A549 (cell line): Measurements from ENCODE around the gene INSL3. TPM values are rescaled to one million over a fixed set of nuclear protein-coding genes. Genes with fewer than 3 reads are reported as not detected.
"Not testable (repeated sequence)": the region's sequence is repeated elsewhere in the genome, so short reads cannot be mapped to it uniquely, and the experiment has no call there.

Source experiments
- ATAC-seq, 2 experiments: fragments of 200-7000 bp in 1 of 2; fragments of >200 bp in 1 of 2; cut with Nextera tagmentation in 1 of 2; cut with Tn5 transposase in 1 of 2; 3 replicates each; pipeline versions ENCODE4 v1.8.0 to v1.9.1; 2018 to 2020; ENCODE audit warnings: mild to moderate bottlenecking in 1 of 2, moderate library complexity in 1 of 2
- CTCF ChIA-PET: fragments of 300-600 bp; sonication (Branson Sonifier 250); formaldehyde crosslinking; extraction: SDS; loops from one replicate; lab custom pipeline; 2021; ENCODE audit warnings: antibody characterized with exemption, inconsistent platforms; lab: Yijun Ruan, JAX
- POLR2A ChIA-PET: fragments of 350-600 bp; formaldehyde crosslinking; extraction: SDS; loops from one replicate; lab custom pipeline; 2021; ENCODE audit warnings: antibody characterized with exemption, inconsistent platforms; lab: Yijun Ruan, JAX
- DNase-seq, 2 experiments: peaks; one replicate each; pipeline versions ENCODE4 v3.0.0 to v3.0.0-alpha.2; 2011 to 2016; ENCODE audit warnings: low read depth in 1 of 2, low spot score in 1 of 2
- FAIRE-seq: peaks from 2 replicates; lab custom pipeline; 2011; peaks lifted over from hg19 to GRCh38; lab: Jason Lieb, UNC
- H3K27ac ChIP-seq, 2 experiments: fragments of >200 bp; sonication (Bioruptor Twin); formaldehyde crosslinking; 3 replicates each; pipeline ENCODE4 v1.5.1; 2016 to 2017
- H3K4me1 ChIP-seq: fragments of >200 bp; sonication (Bioruptor Twin); formaldehyde crosslinking; 3 replicates; pipeline ENCODE4 v1.6.1; 2016
- H3K4me2 ChIP-seq: fragments of >200 bp; sonication (Bioruptor Twin); formaldehyde crosslinking; 3 replicates; pipeline ENCODE4 v1.6.1; 2016
- H3K4me3 ChIP-seq: fragments of >200 bp; sonication (Bioruptor Twin); formaldehyde crosslinking; 3 replicates; pipeline ENCODE4 v1.5.1; 2016
- H3K9me3 ChIP-seq: fragments of >200 bp; sonication (Bioruptor Twin); formaldehyde crosslinking; 3 replicates; pipeline ENCODE4 v1.6.1; 2016
- ATOH8 ChIP-seq: fragments of 250-450 bp; sonication (Bioruptor Pico); IDR thresholded peaks from 2 replicates; pipeline ENCODE4 v1.5.0; 2020; ENCODE audit warnings: low read depth, mild to moderate bottlenecking, moderate library complexity
- CEBPB ChIP-seq, 2 experiments: fragments of >200 bp in 1 of 2; sonication (Bioruptor Twin) in 1 of 2; formaldehyde crosslinking in 1 of 2; IDR thresholded peaks; 2 replicates each; pipeline ENCODE4 v1.6.1; 2012 to 2016
- CHD2 ChIP-seq: fragments of 150-350 bp; IDR thresholded peaks from 2 replicates; pipeline ENCODE4 v1.6.1; 2014; ENCODE audit warnings: low read length; ENCODE audit not compliant: partially characterized antibody
- EHF ChIP-seq: fragments of 250-450 bp; sonication (Bioruptor Pico); IDR thresholded peaks from 2 replicates; pipeline ENCODE4 v1.5.0; 2020; ENCODE audit warnings: mild to moderate bottlenecking
- ELK1 ChIP-seq: fragments of 150-350 bp; IDR thresholded peaks from 2 replicates; pipeline ENCODE4 v1.6.1; 2014; ENCODE audit warnings: low read depth, mild to moderate bottlenecking, low read length
- FOSB ChIP-seq: fragments of 250-450 bp; sonication (Bioruptor Pico); IDR thresholded peaks from 2 replicates; pipeline ENCODE4 v1.5.0; 2020; ENCODE audit warnings: mild to moderate bottlenecking, moderate library complexity
- FOSL2 ChIP-seq, 2 experiments: fragments of 450-650 bp in 1 of 2; fragments of >200 bp in 1 of 2; sonication (Bioruptor Twin) in 1 of 2; formaldehyde crosslinking; IDR thresholded peaks; 2 replicates each; pipeline versions ENCODE4 v1.5.0 to v1.6.1; 2016 to 2020; ENCODE audit warnings: mild to moderate bottlenecking in 1 of 2, moderate library complexity in 1 of 2
- HES2 ChIP-seq: fragments of >200 bp; sonication (Bioruptor Twin); formaldehyde crosslinking; IDR thresholded peaks from 2 replicates; pipeline ENCODE4 v1.6.1; 2016
- JUN ChIP-seq, 2 experiments: fragments of >200 bp; sonication (Bioruptor Twin); formaldehyde crosslinking; IDR thresholded peaks; 2 replicates in 1 of 2; 3 replicates in 1 of 2; pipeline ENCODE4 v1.6.1; 2016 to 2017
- KDM1A ChIP-seq: fragments of 200-600 bp; sonication (generic); IDR thresholded peaks from 2 replicates; pipeline ENCODE4 v1.6.1; 2016; ENCODE audit warnings: low read depth, mild to moderate bottlenecking
- MAX ChIP-seq: IDR thresholded peaks from 2 replicates; pipeline ENCODE4 v1.6.1; 2012
- MAZ ChIP-seq: fragments of 150-350 bp; IDR thresholded peaks from 2 replicates; pipeline ENCODE4 v1.6.1; 2014; ENCODE audit warnings: antibody characterized with exemption, low read depth, low read length, borderline replicate concordance
- NPAS2 ChIP-seq: fragments of 250-450 bp; sonication (Bioruptor Pico); IDR thresholded peaks from 2 replicates; pipeline ENCODE4 v1.8.0; 2022; ENCODE audit warnings: mild to moderate bottlenecking, moderate library complexity, borderline replicate concordance
- RAD21 ChIP-seq, 2 experiments: fragments of >200 bp in 1 of 2; sonication (Bioruptor Twin) in 1 of 2; formaldehyde crosslinking in 1 of 2; IDR thresholded peaks in 1 of 2; conservative IDR thresholded peaks in 1 of 2; 2 replicates in 1 of 2; 3 replicates in 1 of 2; pipeline ENCODE4 v1.6.1; 2012 to 2018; ENCODE audit warnings: inconsistent platforms in 1 of 2
- RFX5 ChIP-seq: fragments of 450-650 bp; IDR thresholded peaks from 2 replicates; pipeline ENCODE4 v1.7.1; 2014; ENCODE audit warnings: antibody characterized with exemption, mild to moderate bottlenecking, moderate library complexity
- SREBF2 ChIP-seq: fragments of 450-650 bp; IDR thresholded peaks from 2 replicates; pipeline ENCODE4 v1.6.1; 2014; ENCODE audit warnings: mild to moderate bottlenecking, moderate library complexity
- ZNF302 ChIP-seq: fragments of 250-450 bp; sonication (Bioruptor Pico); IDR thresholded peaks from 2 replicates; pipeline ENCODE4 v1.9.0; 2021; ENCODE audit warnings: inconsistent platforms, mild to moderate bottlenecking, moderate library complexity
- WGBS: methylation state at CpG from one replicate; pipeline ENCODE4 v1.1.6; 2017; ENCODE audit errors: missing lambda C conversion rate; 5-methylcytosine and 5-hydroxymethylcytosine counted together
- polyA plus RNA-seq, 4 experiments: library from polyadenylated mRNA; depleted of rRNA in 3 of 4; stranded (reverse); fragments of >200 nt; fragmentation: RNase III in 1 of 4; extraction: RNeasy Plus Mini Kit Qiagen cat#74134 plus additional on column Dnase treatment in 1 of 4; gene quantifications; 2 replicates in 3 of 4; 3 replicates in 1 of 4; pipeline ENCODE4 v1.2.3, GENCODE V29; 2011 to 2017

Gene INSL3
- polyA plus RNA-seq, 2 of the 4 experiments (the other 2 are of a cell fraction): 0.25 to 0.27 TPM

- TF ChIP-seq ELK1 (no peak), NPAS2 (CRISPR knock-in tag) (no peak), SREBF2 (no peak), RAD21 (conservative IDR thresholded peaks at IDR 0.05 in 1 of 2, IDR thresholded peaks at IDR 0.05 in 1 of 2) (no peak), EHF (no peak)
These were observed 17.9 kb downstream of the INSL3 start (continued) for GRCh38 chr19:17803264-17803896.

- 81% methylated on average over 12 of the region's 12 CpGs for WGBS
- ChIA-PET CTCF (interaction anchor here (0.6 to 1.5 kb wide), 4 partner anchors 18 to 248 kb away, joined by 3 to 6 read pairs (median 4); no protein-coding TSS in a partner anchor), POLR2A (interaction anchor here (0.6 kb wide), 1 partner anchor 51 kb away, joined by 3 read pairs; no protein-coding TSS in a partner anchor)
These were observed 19.0 kb downstream of the INSL3 start for GRCh38 chr19:17802137-17802858.

GRCh38 chr19:17798599-17798998 is 22.7 kb downstream of the INSL3 start:
- not testable (repeated sequence) for H3K4me2 ChIP-seq, DNase-seq, H3K9me3 ChIP-seq, ATAC-seq, FAIRE-seq, H3K4me3 ChIP-seq
- 100% methylated on average over 3 of the region's 3 CpGs for WGBS
- CTCF ChIA-PET: interaction anchor here (0.6 to 1.7 kb wide), 3 partner anchors 13 to 134 kb away, joined by 3 to 6 read pairs (median 4); no protein-coding TSS in a partner anchor
- Histone ChIP-seq H3K27ac (peak overlapping the region; percentile 85 to 91), H3K4me1 (peaks cover 33% of the 10 kb centered on the region)
- POLR2A ChIA-PET: interaction anchor here (0.6 kb wide), 1 partner anchor 61 kb away, joined by 4 read pairs; no protein-coding TSS in a partner anchor

More at GRCh38 chr19:17802137-17802858, 19.0 kb downstream of the INSL3 start:
- H3K4me2 ChIP-seq: no peak overlapping the region
- TF ChIP-seq MAZ (no peak), ATOH8 (CRISPR knock-in tag) (no peak), KDM1A (no peak), MAX (no peak), FOSB (CRISPR knock-in tag) (no peak), CEBPB (IDR thresholded peaks at IDR 0.05) (no peak), ELK1 (no peak), ZNF302 (no peak), JUN (IDR thresholded peaks at IDR 0.05) (no peak), CHD2 (no peak), SREBF2 (no peak), FOSL2 (IDR thresholded peaks at IDR 0.05) (no peak), FOSL2 (CRISPR knock-in tag; IDR thresholded peaks at IDR 0.05) (no peak), HES2 (no peak), RFX5 (no peak), EHF (no peak)
- DNase-seq (no peak), FAIRE-seq (no peak), ATAC-seq (no peak)
- peaks cover 10% of the 10 kb centered on the region for H3K4me1 ChIP-seq
- no peak overlapping the region for H3K27ac ChIP-seq
- no peaks in the 10 kb centered on the region for H3K9me3 ChIP-seq
- no peak overlapping the region for H3K4me3 ChIP-seq
